ENCODE measurements around the gene C6orf62. TPM values are rescaled to one million over a fixed set of nuclear protein-coding genes. Genes with fewer than 3 reads are reported as not detected.

The C6orf62 gene
- total RNA-seq, 1 donor: 168 TPM

DNA sequence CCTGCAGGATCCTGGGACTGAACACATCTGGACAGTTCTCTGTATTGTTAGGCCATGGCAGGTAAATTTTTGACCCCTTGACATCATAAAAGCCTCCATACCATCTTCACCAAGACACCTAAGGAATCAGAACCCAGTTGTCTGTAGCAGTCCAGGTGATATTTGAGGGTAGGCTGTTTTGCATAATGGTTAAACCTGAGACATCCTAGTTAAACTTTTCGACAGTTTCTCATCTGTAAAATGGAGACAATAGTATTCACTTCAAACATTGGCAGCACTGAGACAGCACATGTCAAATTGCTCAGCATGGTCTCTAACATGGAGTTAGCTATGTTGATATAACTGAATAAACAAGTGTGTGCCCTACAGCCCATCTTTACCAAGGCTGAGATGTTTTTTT lies 24.8 kb downstream of the C6orf62 start:
- no peaks in the 10 kb centered on the region for H3K79me2 ChIP-seq (ENCODE audit: insufficient read depth, low read length)
- no peak overlapping the region for H3K27ac ChIP-seq (ENCODE audit: low read depth, low read length)
- H3K4me2 ChIP-seq (ENCODE audit: insufficient read depth, low read length): no peak overlapping the region
- H3K36me3 ChIP-seq (ENCODE audit: insufficient read depth, low read length): no peaks in the 10 kb centered on the region
- H3K4me3 ChIP-seq (ENCODE audit: insufficient read depth, low read length): no peak overlapping the region
- no peak for DNase-seq (ENCODE audit: insufficient read length, low spot score, missing footprints)
- no peak for TF ChIP-seq CTCF (IDR thresholded peaks at IDR 0.05; ENCODE audit: extremely low read depth, low read depth, low read length)
- peaks cover 12% of the 10 kb centered on the region for H3K4me1 ChIP-seq (ENCODE audit: insufficient read depth, low read length)
- H2AFZ ChIP-seq (ENCODE audit: low read length): no peak overlapping the region
- no peaks in the 10 kb centered on the region for H3K9me3 ChIP-seq (ENCODE audit: low read depth, low read length)
- peaks cover 6% of the 10 kb centered on the region for H4K20me1 ChIP-seq (ENCODE audit: insufficient read depth, low read length)
- no peaks in the 10 kb centered on the region for H3K27me3 ChIP-seq (ENCODE audit: insufficient read depth, low read length)

GRCh38 chr6:24692848-24693592 lies 25.9 kb downstream of the C6orf62 start:
- no peak for DNase-seq (ENCODE audit: insufficient read length, low spot score, missing footprints)
- Histone ChIP-seq H3K27ac (ENCODE audit: low read depth, low read length) (no peak overlapping the region), H3K27me3 (ENCODE audit: insufficient read depth, low read length) (no peaks in the 10 kb centered on the region), H3K4me3 (ENCODE audit: insufficient read depth, low read length) (no peak overlapping the region), H3K4me1 (ENCODE audit: insufficient read depth, low read length) (peaks cover 12% of the 10 kb centered on the region), H3K36me3 (ENCODE audit: insufficient read depth, low read length) (no peaks in the 10 kb centered on the region), H4K20me1 (ENCODE audit: insufficient read depth, low read length) (peaks cover 6% of the 10 kb centered on the region), H2AFZ (ENCODE audit: low read length) (no peak overlapping the region), H3K4me2 (ENCODE audit: insufficient read depth, low read length) (no peak overlapping the region), H3K9me3 (ENCODE audit: low read depth, low read length) (no peaks in the 10 kb centered on the region), H3K79me2 (ENCODE audit: insufficient read depth, low read length) (no peaks in the 10 kb centered on the region)
- no peak for TF ChIP-seq CTCF (IDR thresholded peaks at IDR 0.05; ENCODE audit: extremely low read depth, low read depth, low read length)

DNA sequence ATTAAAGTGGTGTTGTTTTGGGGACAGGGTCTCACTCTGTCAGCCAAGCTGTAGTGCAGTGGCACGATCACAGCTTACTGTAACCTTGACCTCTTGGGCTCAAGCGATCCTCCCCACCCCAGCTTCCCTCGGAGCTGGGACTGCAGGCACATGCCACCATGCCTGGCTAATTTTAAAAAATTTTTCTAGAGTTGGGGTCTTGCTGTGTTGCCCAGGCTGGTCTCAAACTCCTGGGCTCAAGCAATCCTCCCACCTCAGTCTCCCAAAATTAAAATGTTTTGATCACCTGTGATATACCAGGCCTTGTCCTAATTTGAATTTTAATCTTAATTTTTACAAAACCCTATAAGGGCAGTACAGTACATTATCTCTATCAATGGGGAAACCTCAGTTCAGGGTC lies 26.5 kb downstream of the C6orf62 start:
- no peaks in the 10 kb centered on the region for H3K27me3 ChIP-seq (ENCODE audit: insufficient read depth, low read length)
- H3K36me3 ChIP-seq (ENCODE audit: insufficient read depth, low read length): no peaks in the 10 kb centered on the region
- H3K79me2 ChIP-seq (ENCODE audit: insufficient read depth, low read length): no peaks in the 10 kb centered on the region
- H3K4me2 ChIP-seq (ENCODE audit: insufficient read depth, low read length): no peak overlapping the region
- H3K9me3 ChIP-seq (ENCODE audit: low read depth, low read length): no peaks in the 10 kb centered on the region
- no peak overlapping the region for H3K4me3 ChIP-seq (ENCODE audit: insufficient read depth, low read length)
- no peak for TF ChIP-seq CTCF (IDR thresholded peaks at IDR 0.05; ENCODE audit: extremely low read depth, low read depth, low read length)
- no peak overlapping the region for H3K27ac ChIP-seq (ENCODE audit: low read depth, low read length)
- H3K4me1 ChIP-seq (ENCODE audit: insufficient read depth, low read length): peaks cover 12% of the 10 kb centered on the region
- H2AFZ ChIP-seq (ENCODE audit: low read length): no peak overlapping the region
- H4K20me1 ChIP-seq (ENCODE audit: insufficient read depth, low read length): peaks cover 6% of the 10 kb centered on the region
- DNase-seq (ENCODE audit: insufficient read length, low spot score, missing footprints): no peak

DNA sequence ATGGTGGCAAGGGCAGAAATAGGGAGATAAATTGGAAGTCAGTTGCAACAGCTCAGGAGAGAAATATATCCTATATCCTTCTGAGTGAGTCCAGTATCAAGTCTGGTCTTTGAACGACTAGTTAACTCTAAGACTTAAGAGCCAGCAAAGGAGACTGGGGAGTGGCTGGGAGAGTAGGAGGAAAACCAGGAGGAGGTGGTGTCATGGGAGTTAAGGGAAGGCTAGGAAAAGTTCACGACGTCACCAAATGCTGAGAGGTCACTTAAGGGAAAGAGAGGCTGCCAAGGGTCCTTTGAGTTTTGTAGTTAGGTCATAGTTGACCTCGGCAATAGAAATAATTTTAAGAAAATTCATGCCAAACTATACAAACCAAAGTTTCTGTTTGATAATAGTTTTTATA lies 27.0 kb downstream of the C6orf62 start:
- Histone ChIP-seq H4K20me1 (ENCODE audit: insufficient read depth, low read length) (peaks cover 6% of the 10 kb centered on the region), H3K36me3 (ENCODE audit: insufficient read depth, low read length) (no peaks in the 10 kb centered on the region), H3K27me3 (ENCODE audit: insufficient read depth, low read length) (no peaks in the 10 kb centered on the region), H3K4me3 (ENCODE audit: insufficient read depth, low read length) (no peak overlapping the region), H3K4me1 (ENCODE audit: insufficient read depth, low read length) (peaks cover 12% of the 10 kb centered on the region), H3K27ac (ENCODE audit: low read depth, low read length) (no peak overlapping the region), H3K79me2 (ENCODE audit: insufficient read depth, low read length) (no peaks in the 10 kb centered on the region), H3K9me3 (ENCODE audit: low read depth, low read length) (no peaks in the 10 kb centered on the region), H3K4me2 (ENCODE audit: insufficient read depth, low read length) (no peak overlapping the region), H2AFZ (ENCODE audit: low read length) (no peak overlapping the region)
- no peak for DNase-seq (ENCODE audit: insufficient read length, low spot score, missing footprints)
- TF ChIP-seq CTCF (IDR thresholded peaks at IDR 0.05; ENCODE audit: extremely low read depth, low read depth, low read length): no peak
